Kidney (tissue), 14 donors: ENCODE data around the gene NUDT16. TPM values are rescaled to one million over a fixed set of nuclear protein-coding genes. Genes with fewer than 3 reads are reported as not detected.
A peak's percentile ranks its signal among the peaks of the same experiment; 100 is the strongest.
"Not testable (repeated sequence)": the region's sequence is repeated elsewhere in the genome, so short reads cannot be mapped to it uniquely, and the experiment has no call there.

Source experiments
- DNase-seq, 5 donors: peaks; one replicate each; pipeline ENCODE4 v3.0.0-alpha.2; 2013 to 2020
- FAIRE-seq: peaks from 2 replicates; lab custom pipeline; 2012; peaks lifted over from hg19 to GRCh38; lab: Jason Lieb, UNC
- H3K27ac ChIP-seq, 2 donors: one replicate each; pipeline ENCODE4 v1.7.0; 2013; ENCODE audit warnings: low read depth in 2 of 2, low read length in 2 of 2, inconsistent platforms in 1 of 2
- H3K27me3 ChIP-seq: one replicate; pipeline ENCODE4 v1.7.1; 2013; ENCODE audit warnings: low read length, inconsistent platforms; ENCODE audit not compliant: control insufficient read depth, insufficient read depth
- H3K36me3 ChIP-seq, 3 donors: one replicate each; pipeline versions ENCODE4 v1.7.0 to v1.7.1; 2013; ENCODE audit warnings: low read length in 3 of 3, control low read depth in 1 of 3, inconsistent platforms in 1 of 3; ENCODE audit not compliant: insufficient read depth in 3 of 3, control insufficient read depth in 2 of 3
- H3K4me1 ChIP-seq, 3 donors: one replicate each; pipeline versions ENCODE4 v1.7.0 to v1.7.1; 2013; ENCODE audit warnings: low read length in 3 of 3, inconsistent platforms in 1 of 3, low read depth in 1 of 3; ENCODE audit not compliant: control insufficient read depth in 2 of 3, insufficient read depth in 2 of 3
- H3K4me3 ChIP-seq, 3 donors: one replicate each; pipeline versions ENCODE4 v1.7.0 to v1.8.1; 2013; ENCODE audit warnings: low read length in 3 of 3, control low read depth in 1 of 3, inconsistent platforms in 1 of 3
- H3K9ac ChIP-seq, 3 donors: one replicate each; pipeline versions ENCODE4 v1.7.0 to v1.7.1; 2013; ENCODE audit warnings: low read length in 3 of 3, control low read depth in 1 of 3, inconsistent platforms in 1 of 3
- H3K9me3 ChIP-seq, 3 donors: one replicate each; pipeline versions ENCODE4 v1.7.0 to v1.7.1; 2013; ENCODE audit warnings: low read length in 3 of 3, control low read depth in 1 of 3, inconsistent platforms in 1 of 3; ENCODE audit not compliant: control insufficient read depth in 2 of 3, insufficient read depth in 1 of 3
- intact Hi-C: fragments of 100-400 bp; cut with DNase I; formaldehyde crosslinking; loops from one replicate; pipeline ENCODE4 v1.11.1; 2022
- polyA plus RNA-seq: library from polyadenylated mRNA; stranded (reverse); fragments of 350-450 nt; fragmentation: Illumina TruSeq; extraction: RNeasy Lipid Tissue Mini Kit (QIAGEN cat#74804); gene quantifications from one replicate; pipeline ENCODE4 v1.2.3, GENCODE V29; 2014; ENCODE audit warnings: low read depth, low replicate concordance; ENCODE audit not compliant: insufficient read depth
- total RNA-seq: library from RNA; stranded (reverse); fragmentation: NEBNext Ultra II Directional; extraction: Animal tissue kit (Norgen Biotek cat#: 25700); gene quantifications from one replicate; pipeline ENCODE4 v1.2.1, GENCODE V29; 2021
- TF ChIP-seq, protein P1 (sequence below): IDR thresholded peaks from 3 replicates; pipeline ENCODE4 v1.5.1; 2012; ENCODE audit warnings: mild to moderate bottlenecking, moderate library complexity, borderline replicate concordance; ENCODE audit not compliant: insufficient read depth; ENCODE audit errors: extremely low read depth
- donor health status: control.
- donor health status: control.
- donor health status: control.
- donor health status: control.
- donor health status: control.
- donor health status: DM: yes; HTN: yes; CAD: no.
- donor health status: Normal renal cell carcinoma (clear cell type).

NUDT16 gene
- total and polyA plus RNA-seq, 2 donors from 2014 or later, result 40.1 to 43.2 TPM

DNA sequence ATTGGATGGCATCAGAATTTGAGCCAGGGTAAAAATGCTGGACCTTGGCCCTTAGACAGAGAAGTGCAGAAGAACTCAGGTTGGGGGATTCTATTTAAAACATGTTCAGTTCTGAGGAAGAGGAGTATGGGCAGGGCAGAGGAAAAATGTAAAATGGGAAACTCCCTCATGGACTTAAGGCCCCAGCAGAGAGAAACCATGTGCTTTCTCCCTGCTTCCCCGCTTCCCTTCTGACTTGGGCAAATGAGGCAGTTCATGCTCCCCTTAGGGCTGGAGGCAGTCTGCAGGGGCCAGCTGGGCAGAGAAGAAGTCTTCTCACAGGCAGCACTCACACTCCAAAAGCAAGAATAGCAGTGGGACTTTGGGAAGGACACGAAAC, 9.9 kb upstream of the NUDT16 start:
- Histone ChIP-seq H3K9ac (no peak overlapping the region), H3K4me1 (no peaks in the 10 kb centered on the region), H3K36me3 (peaks cover 0 to 13% (median 6%) of the 10 kb centered on the region in 3 donors), H3K27ac (no peak overlapping the region), H3K9me3 (no peaks in the 10 kb centered on the region), H3K4me3 (no peak overlapping the region), H3K27me3 (no peaks in the 10 kb centered on the region)
- intact Hi-C loops, result no loop called here
- FAIRE-seq (no peak), DNase-seq (no peak)
- TF ChIP-seq, protein P1, sequence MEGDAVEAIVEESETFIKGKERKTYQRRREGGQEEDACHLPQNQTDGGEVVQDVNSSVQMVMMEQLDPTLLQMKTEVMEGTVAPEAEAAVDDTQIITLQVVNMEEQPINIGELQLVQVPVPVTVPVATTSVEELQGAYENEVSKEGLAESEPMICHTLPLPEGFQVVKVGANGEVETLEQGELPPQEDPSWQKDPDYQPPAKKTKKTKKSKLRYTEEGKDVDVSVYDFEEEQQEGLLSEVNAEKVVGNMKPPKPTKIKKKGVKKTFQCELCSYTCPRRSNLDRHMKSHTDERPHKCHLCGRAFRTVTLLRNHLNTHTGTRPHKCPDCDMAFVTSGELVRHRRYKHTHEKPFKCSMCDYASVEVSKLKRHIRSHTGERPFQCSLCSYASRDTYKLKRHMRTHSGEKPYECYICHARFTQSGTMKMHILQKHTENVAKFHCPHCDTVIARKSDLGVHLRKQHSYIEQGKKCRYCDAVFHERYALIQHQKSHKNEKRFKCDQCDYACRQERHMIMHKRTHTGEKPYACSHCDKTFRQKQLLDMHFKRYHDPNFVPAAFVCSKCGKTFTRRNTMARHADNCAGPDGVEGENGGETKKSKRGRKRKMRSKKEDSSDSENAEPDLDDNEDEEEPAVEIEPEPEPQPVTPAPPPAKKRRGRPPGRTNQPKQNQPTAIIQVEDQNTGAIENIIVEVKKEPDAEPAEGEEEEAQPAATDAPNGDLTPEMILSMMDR, result no peak

- FAIRE-seq (no peak), DNase-seq (no peak)
- no peaks in the 10 kb centered on the region for H3K9me3 ChIP-seq
- H3K27me3 ChIP-seq, result no peaks in the 10 kb centered on the region
- peaks cover 0 to 13% (median 6%) of the 10 kb centered on the region in 3 donors for H3K36me3 ChIP-seq
- H3K4me1 ChIP-seq, result peaks cover 0 to 3% (median 2%) of the 10 kb centered on the region in 3 donors
- intact Hi-C loops, result no loop called here
- no peak overlapping the region for H3K4me3 ChIP-seq
- no peak overlapping the region for H3K9ac ChIP-seq
- TF ChIP-seq, protein P1, result no peak
- no peak overlapping the region for H3K27ac ChIP-seq
Measured at GRCh38 chr3:131374741-131375140, 6.8 kb upstream of the NUDT16 start.

DNA sequence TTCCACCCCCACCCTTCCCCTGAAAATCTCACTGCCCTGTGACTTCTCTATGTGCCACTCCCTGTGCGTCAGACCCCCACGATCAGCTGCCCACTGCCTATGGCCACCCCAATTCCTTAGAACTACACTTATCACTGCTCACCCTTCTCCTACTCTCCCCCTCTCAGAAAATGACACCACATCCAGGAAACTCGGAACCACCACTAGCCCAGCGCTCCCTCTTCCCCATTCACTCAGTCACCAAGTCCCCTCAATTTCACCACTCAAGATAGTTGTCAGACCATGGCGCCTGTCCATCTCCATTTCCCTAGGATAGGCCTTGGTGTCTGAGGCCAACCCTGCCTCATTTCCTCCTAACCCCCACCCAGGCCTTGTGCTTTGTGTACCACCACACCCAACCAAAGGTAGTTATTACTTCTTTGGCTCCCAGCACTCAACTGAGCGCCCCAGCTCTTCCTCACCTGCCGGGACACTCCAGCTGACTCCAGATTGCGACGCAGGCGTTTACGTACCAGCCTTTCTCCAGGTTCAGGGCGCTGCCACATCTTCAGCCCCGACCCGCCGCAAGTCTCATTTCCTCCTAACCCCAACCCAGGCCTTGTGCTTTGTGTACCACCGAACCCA, 641 bp upstream of the NUDT16 start:
- H3K27me3 ChIP-seq, FAIRE-seq, H3K9me3 ChIP-seq, intact Hi-C loops: not testable (repeated sequence)
- DNase-seq, result peak in 1 of 5 donors; percentile 14
- H3K4me3 ChIP-seq, result peak overlapping the region; percentile 87 to 93 (median 90)
- H3K27ac ChIP-seq, result peak overlapping the region; percentile 80 to 83
- peaks cover 0 to 19% (median 15%) of the 10 kb centered on the region in 3 donors for H3K4me1 ChIP-seq
- H3K9ac ChIP-seq, result peak overlapping the region; percentile 78 to 93 (median 92)
- peaks cover 6 to 12% (median 7%) of the 10 kb centered on the region in 3 donors for H3K36me3 ChIP-seq

- no peaks in the 10 kb centered on the region for H3K27me3 ChIP-seq
- peak in 2 of 5 donors; percentile 42 to 82 for DNase-seq
- no peaks in the 10 kb centered on the region for H3K9me3 ChIP-seq
- no peak overlapping the region for H3K4me3 ChIP-seq
- FAIRE-seq, result peak; percentile 39
- intact Hi-C loops, result no loop called here
- peaks cover 6 to 12% (median 7%) of the 10 kb centered on the region in 3 donors for H3K36me3 ChIP-seq
- H3K27ac ChIP-seq, result peak overlapping the region in 1 of 2 donors; percentile 49
- TF ChIP-seq, protein P1, result no peak
- no peak overlapping the region for H3K9ac ChIP-seq
- peaks cover 0 to 18% (median 15%) of the 10 kb centered on the region in 3 donors for H3K4me1 ChIP-seq
Measured at GRCh38 chr3:131386429-131387165, 5.0 kb downstream of the NUDT16 start.
